HepG2 (cell line): ENCODE measurements around the gene TOP2A. TPM values are rescaled to one million over a fixed set of nuclear protein-coding genes. Genes with fewer than 3 reads are reported as not detected.
A peak's percentile ranks its signal among the peaks of the same experiment; 100 is the strongest.

Source experiments
- ARID4A ChIP-seq: sonication (generic); formaldehyde crosslinking; IDR thresholded peaks from 2 replicates; pipeline ENCODE4 v1.5.0; 2020; ENCODE audit warnings: mild to moderate bottlenecking, missing genetic modification reagents, borderline replicate concordance
- ELF3 ChIP-seq: IDR thresholded peaks from 2 replicates; pipeline ENCODE4 v1.6.1; 2016; ENCODE audit warnings: missing genetic modification reagents, missing compliant biosample characterization
- HMG20B ChIP-seq: conservative IDR thresholded peaks from 2 replicates; pipeline ENCODE4 v1.6.1; 2016; ENCODE audit warnings: missing genetic modification reagents, missing compliant biosample characterization
- ISL2 ChIP-seq: sonication (generic); formaldehyde crosslinking; IDR thresholded peaks from 2 replicates; pipeline ENCODE4 v1.5.0; 2020; ENCODE audit warnings: missing genetic modification reagents
- MNT ChIP-seq: fragments of 450-650 bp; IDR thresholded peaks from 2 replicates; pipeline ENCODE4 v1.6.1; 2016
- MXD4 ChIP-seq: IDR thresholded peaks from 2 replicates; pipeline ENCODE4 v1.6.1; 2016; ENCODE audit warnings: mild to moderate bottlenecking, missing biosample characterization, missing genetic modification reagents
- REXO4 ChIP-seq: sonication (generic); formaldehyde crosslinking; IDR thresholded peaks from 2 replicates; pipeline ENCODE4 v1.8.0; 2022; ENCODE audit warnings: missing genetic modification reagents, mild to moderate bottlenecking, borderline replicate concordance
- RFXAP ChIP-seq: sonication (generic); formaldehyde crosslinking; IDR thresholded peaks from 2 replicates; pipeline ENCODE4 v1.4.0; 2020; ENCODE audit warnings: missing genetic modification reagents, borderline replicate concordance
- SRY ChIP-seq: sonication (generic); formaldehyde crosslinking; IDR thresholded peaks from 2 replicates; pipeline ENCODE4 v1.8.0; 2022; ENCODE audit warnings: mild to moderate bottlenecking, missing genetic modification reagents
- TEF ChIP-seq: sonication (generic); formaldehyde crosslinking; IDR thresholded peaks from 2 replicates; pipeline ENCODE4 v1.5.0; 2020; ENCODE audit warnings: missing genetic modification reagents
- UBTF ChIP-seq: sonication (generic); formaldehyde crosslinking; IDR thresholded peaks from 2 replicates; pipeline ENCODE4 v1.4.0; 2020; ENCODE audit warnings: mild to moderate bottlenecking, missing genetic modification reagents
- ZFP1 ChIP-seq: IDR thresholded peaks from 2 replicates; pipeline ENCODE4 v1.6.1; 2016
- ZNF616 ChIP-seq: sonication (generic); formaldehyde crosslinking; IDR thresholded peaks from 2 replicates; pipeline ENCODE4 v1.5.0; 2020; ENCODE audit warnings: low read depth, mild to moderate bottlenecking, missing genetic modification reagents
- polyA plus RNA-seq, 8 experiments: library from polyadenylated mRNA; depleted of rRNA in 3 of 8; stranded (reverse) in 7 of 8; unstranded in 1 of 8; fragments of >200 nt; fragmentation: Illumina TruSeq in 4 of 8; extraction: Trizol in 4 of 8; gene quantifications; 2 replicates each; pipeline versions ENCODE4 v1.2.1 to v1.2.3, GENCODE V29; 2011 to 2016; ENCODE audit warnings: low read depth in 4 of 8, missing spikeins in 1 of 8, mixed read lengths in 1 of 8; ENCODE audit not compliant: insufficient read depth in 1 of 8
- total RNA-seq, 5 experiments: library from RNA; depleted of rRNA; stranded (reverse); fragments of >200 nt; fragmentation: Illumina TruSeq; extraction: Trizol; gene quantifications; 2 replicates each; pipeline ENCODE4 v1.2.3, GENCODE V29; 2016; ENCODE audit warnings: low read depth in 1 of 5
- TF ChIP-seq, protein P1 (sequence below): IDR thresholded peaks from 2 replicates; pipeline ENCODE4 v1.6.1; 2016; ENCODE audit warnings: mild to moderate bottlenecking
- TF ChIP-seq, protein P2 (sequence below): sonication (generic); formaldehyde crosslinking; IDR thresholded peaks from 2 replicates; pipeline ENCODE4 v1.4.0; 2020; ENCODE audit warnings: missing genetic modification reagents, mild to moderate bottlenecking, borderline replicate concordance

TOP2A gene
- total and polyA plus RNA-seq, 2 of the 13 experiments (the other 11 are each of a cell fraction or from before 2014, with no cell fraction given) = 108 to 327 TPM

- TF ChIP-seq ELF3 (no peak), UBTF (CRISPR knock-in tag) (0 out of 2 replicates have a peak, but pooled peaks have one; percentile 28), MNT (no peak), ZNF616 (0 out of 2 replicates have a peak, but pooled peaks have one; percentile 82), HMG20B (CRISPR knock-in tag) (no peak), ZFP1 (CRISPR knock-in tag) (no peak), ISL2 (peak; percentile 22; the same call in 1 of the 2 replicates), ARID4A (CRISPR knock-in tag) (peak; percentile 57; the same call in 1 of the 2 replicates), RFXAP (CRISPR knock-in tag) (no peak; the same call in 1 of the 2 replicates), SRY (CRISPR knock-in tag) (0 out of 2 replicates have a peak, but pooled peaks have one; percentile 15), TEF (CRISPR knock-in tag) (no peak), REXO4 (CRISPR knock-in tag) (no peak), MXD4 (CRISPR knock-in tag) (no peak)
- TF ChIP-seq, protein P1, sequence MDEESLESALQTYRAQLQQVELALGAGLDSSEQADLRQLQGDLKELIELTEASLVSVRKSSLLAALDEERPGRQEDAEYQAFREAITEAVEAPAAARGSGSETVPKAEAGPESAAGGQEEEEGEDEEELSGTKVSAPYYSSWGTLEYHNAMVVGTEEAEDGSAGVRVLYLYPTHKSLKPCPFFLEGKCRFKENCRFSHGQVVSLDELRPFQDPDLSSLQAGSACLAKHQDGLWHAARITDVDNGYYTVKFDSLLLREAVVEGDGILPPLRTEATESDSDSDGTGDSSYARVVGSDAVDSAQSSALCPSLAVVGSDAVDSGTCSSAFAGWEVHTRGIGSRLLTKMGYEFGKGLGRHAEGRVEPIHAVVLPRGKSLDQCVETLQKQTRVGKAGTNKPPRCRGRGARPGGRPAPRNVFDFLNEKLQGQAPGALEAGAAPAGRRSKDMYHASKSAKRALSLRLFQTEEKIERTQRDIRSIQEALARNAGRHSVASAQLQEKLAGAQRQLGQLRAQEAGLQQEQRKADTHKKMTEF (CRISPR knock-in tag) = no peak; the same call in 1 of the 2 replicates
- TF ChIP-seq, protein P2, sequence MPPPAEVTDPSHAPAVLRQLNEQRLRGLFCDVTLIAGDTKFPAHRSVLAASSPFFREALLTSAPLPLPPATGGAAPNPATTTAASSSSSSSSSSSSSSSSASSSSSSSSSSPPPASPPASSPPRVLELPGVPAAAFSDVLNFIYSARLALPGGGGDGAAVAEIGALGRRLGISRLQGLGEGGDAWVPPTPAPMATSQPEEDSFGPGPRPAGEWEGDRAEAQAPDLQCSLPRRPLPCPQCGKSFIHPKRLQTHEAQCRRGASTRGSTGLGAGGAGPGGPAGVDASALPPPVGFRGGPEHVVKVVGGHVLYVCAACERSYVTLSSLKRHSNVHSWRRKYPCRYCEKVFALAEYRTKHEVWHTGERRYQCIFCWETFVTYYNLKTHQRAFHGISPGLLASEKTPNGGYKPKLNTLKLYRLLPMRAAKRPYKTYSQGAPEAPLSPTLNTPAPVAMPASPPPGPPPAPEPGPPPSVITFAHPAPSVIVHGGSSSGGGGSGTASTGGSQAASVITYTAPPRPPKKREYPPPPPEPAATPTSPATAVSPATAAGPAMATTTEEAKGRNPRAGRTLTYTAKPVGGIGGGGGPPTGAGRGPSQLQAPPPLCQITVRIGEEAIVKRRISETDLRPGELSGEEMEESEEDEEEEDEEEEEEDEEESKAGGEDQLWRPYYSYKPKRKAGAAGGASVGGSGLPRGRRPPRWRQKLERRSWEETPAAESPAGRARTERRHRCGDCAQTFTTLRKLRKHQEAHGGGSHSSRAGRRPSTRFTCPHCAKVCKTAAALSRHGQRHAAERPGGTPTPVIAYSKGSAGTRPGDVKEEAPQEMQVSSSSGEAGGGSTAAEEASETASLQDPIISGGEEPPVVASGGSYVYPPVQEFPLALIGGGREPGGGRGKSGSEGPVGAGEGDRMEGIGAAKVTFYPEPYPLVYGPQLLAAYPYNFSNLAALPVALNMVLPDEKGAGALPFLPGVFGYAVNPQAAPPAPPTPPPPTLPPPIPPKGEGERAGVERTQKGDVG (CRISPR knock-in tag) = peak; percentile 86; the same call in 1 of the 2 replicates
Observed at GRCh38 chr17:40355123-40355803, 62.4 kb downstream of the TOP2A start (continued).
